ENCODE results near the gene ADO. TPM values are rescaled to one million over a fixed set of nuclear protein-coding genes. Genes with fewer than 3 reads are reported as not detected.

The ADO gene
- total and polyA plus RNA-seq, 2 donors (not counting 3 experiments of a cell fraction or from before 2014, with no cell fraction given), result 6.5 to 14.5 TPM

DNA sequence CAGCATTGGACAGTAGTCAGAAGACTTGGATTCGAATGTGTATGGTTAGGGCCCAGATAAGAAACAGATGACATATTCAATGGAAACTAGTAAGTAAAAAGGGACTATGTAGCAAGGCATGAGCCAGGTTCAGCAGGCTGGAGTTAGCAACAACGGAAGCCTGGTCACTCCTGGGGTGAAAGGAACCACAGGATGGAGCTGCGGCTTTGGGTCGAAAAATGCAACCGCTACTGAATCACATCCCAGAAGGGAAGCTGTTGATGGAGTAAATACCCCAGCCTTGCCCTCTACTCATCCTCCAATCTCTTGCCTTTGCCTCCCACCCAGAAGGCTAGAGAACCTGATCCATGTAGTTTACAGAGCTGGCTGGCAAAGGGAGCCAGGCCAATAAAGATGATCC lies 49.2 kb downstream of the ADO start:
- intact Hi-C loops (cut with micrococcal nuclease), result no loop called here
- H3K36me3 ChIP-seq (ENCODE audit: control insufficient read depth in 2 of 2, extremely low read depth in 1 of 2, insufficient read depth in 2 of 2, low read length in 2 of 2), result no peaks in the 10 kb centered on the region
- no peak overlapping the region for H2AFZ ChIP-seq (ENCODE audit: low read depth, low read length)
- no peak overlapping the region for H3K9ac ChIP-seq (replicated peaks; ENCODE audit: extremely low read depth, insufficient read depth, low read length)
- TF ChIP-seq POLR2A (IDR thresholded peaks at IDR 0.05; ENCODE audit: low read depth, low read length) (no peak), POLR2AphosphoS5 (IDR thresholded peaks at IDR 0.05; ENCODE audit: insufficient read depth, low read depth, low read length) (no peak), JUN (IDR thresholded peaks at IDR 0.05; ENCODE audit: borderline replicate concordance, insufficient read depth, insufficient read length, low read depth) (no peak), MYC (IDR thresholded peaks at IDR 0.05; ENCODE audit: low read depth, low read length) (no peak), GATA2 (IDR thresholded peaks at IDR 0.05; ENCODE audit: insufficient read depth, insufficient read length, low read depth, low read length) (no peak), FOS (IDR thresholded peaks at IDR 0.05; ENCODE audit: borderline replicate concordance, insufficient read depth, low read length) (no peak), EZH2 (IDR thresholded peaks at IDR 0.05; ENCODE audit: borderline replicate concordance, low read depth, low read length, severe bottlenecking) (no peak)
- TF ChIP-seq, protein P1, sequence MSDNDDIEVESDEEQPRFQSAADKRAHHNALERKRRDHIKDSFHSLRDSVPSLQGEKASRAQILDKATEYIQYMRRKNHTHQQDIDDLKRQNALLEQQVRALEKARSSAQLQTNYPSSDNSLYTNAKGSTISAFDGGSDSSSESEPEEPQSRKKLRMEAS (IDR thresholded peaks at IDR 0.05; ENCODE audit: insufficient read depth, insufficient read length), result no peak
- TF ChIP-seq, protein P2, sequence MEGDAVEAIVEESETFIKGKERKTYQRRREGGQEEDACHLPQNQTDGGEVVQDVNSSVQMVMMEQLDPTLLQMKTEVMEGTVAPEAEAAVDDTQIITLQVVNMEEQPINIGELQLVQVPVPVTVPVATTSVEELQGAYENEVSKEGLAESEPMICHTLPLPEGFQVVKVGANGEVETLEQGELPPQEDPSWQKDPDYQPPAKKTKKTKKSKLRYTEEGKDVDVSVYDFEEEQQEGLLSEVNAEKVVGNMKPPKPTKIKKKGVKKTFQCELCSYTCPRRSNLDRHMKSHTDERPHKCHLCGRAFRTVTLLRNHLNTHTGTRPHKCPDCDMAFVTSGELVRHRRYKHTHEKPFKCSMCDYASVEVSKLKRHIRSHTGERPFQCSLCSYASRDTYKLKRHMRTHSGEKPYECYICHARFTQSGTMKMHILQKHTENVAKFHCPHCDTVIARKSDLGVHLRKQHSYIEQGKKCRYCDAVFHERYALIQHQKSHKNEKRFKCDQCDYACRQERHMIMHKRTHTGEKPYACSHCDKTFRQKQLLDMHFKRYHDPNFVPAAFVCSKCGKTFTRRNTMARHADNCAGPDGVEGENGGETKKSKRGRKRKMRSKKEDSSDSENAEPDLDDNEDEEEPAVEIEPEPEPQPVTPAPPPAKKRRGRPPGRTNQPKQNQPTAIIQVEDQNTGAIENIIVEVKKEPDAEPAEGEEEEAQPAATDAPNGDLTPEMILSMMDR (IDR thresholded peaks at IDR 0.05; ENCODE audit: extremely low read depth in 1 of 2, insufficient read depth in 1 of 2, low read depth in 1 of 2, low read length in 2 of 2), result no peak
- no peaks in the 10 kb centered on the region for H3K4me1 ChIP-seq (ENCODE audit: control insufficient read depth, extremely low read depth, insufficient read depth, low read length)
- no peak for FAIRE-seq
- POLR2A ChIA-PET, result interaction anchor here (0.7 kb wide), 1 partner anchor 674 kb away, joined by 5 read pairs; no protein-coding TSS in a partner anchor
- no peaks in the 10 kb centered on the region for H3K9me3 ChIP-seq (replicated peaks; ENCODE audit: control insufficient read depth, insufficient read depth, low read length)
- H3K27ac ChIP-seq (ENCODE audit: insufficient read depth, low read depth, low read length), result no peak overlapping the region
- no peak overlapping the region for H3K4me2 ChIP-seq (ENCODE audit: insufficient read depth, low read length)
- dilution Hi-C loops (cut with MboI; ENCODE audit: extremely low pct_ligation_motif_present, low sequenced_read_pairs), result no loop called here
- H3K9me1 ChIP-seq (replicated peaks; ENCODE audit: control insufficient read depth, extremely low read depth, insufficient read depth, low read length), result no peaks in the 10 kb centered on the region
- no peaks in the 10 kb centered on the region for H3K79me2 ChIP-seq (ENCODE audit: control insufficient read depth, insufficient read depth, low read length)
- no peaks in the 10 kb centered on the region for H3K27me3 ChIP-seq (ENCODE audit: control insufficient read depth in 2 of 2, insufficient read depth in 2 of 2, low read length in 2 of 2)
- H3K4me3 ChIP-seq (replicated peaks in 1 of 3; ENCODE audit: insufficient read depth in 1 of 3, low read depth in 1 of 3, low read length in 3 of 3), result no peak overlapping the region
- CTCF ChIA-PET, result interaction anchor here (1.1 kb wide), 2 partner anchors 36 to 243 kb away, joined by 3 to 4 read pairs; no protein-coding TSS in a partner anchor
- no peaks in the 10 kb centered on the region for H4K20me1 ChIP-seq (replicated peaks; ENCODE audit: control insufficient read depth, extremely low read depth, insufficient read depth, low read length)
- no peak for DNase-seq (ENCODE audit: low read depth, low spot score)
- no TSS peak for BruUV-seq (replicated peaks)
